Uterus (tissue), 2 donors: ENCODE measurements around the gene CNTNAP1.

Experiments
- CTCF ChIP-seq, 4 experiments: fragments of 200-600 bp in 2 of 4; fragments of 450-650 bp in 2 of 4; sonication (generic) in 2 of 4; IDR thresholded peaks; one replicate each; pipeline ENCODE4 v1.5.1; 2016 to 2019; ENCODE audit warnings: antibody characterized with exemption in 4 of 4, mild to moderate bottlenecking in 2 of 4, moderate library complexity in 1 of 4
- POLR2A ChIP-seq, 2 donors: fragments of 450-650 bp; IDR thresholded peaks; one replicate each; pipeline ENCODE4 v1.6.1; 2016; ENCODE audit warnings: antibody characterized with exemption in 2 of 2, mild to moderate bottlenecking in 1 of 2, moderate library complexity in 1 of 2

- TF ChIP-seq CTCF (IDR thresholded peaks at IDR 0.05) (peak in 1 of 4 experiments; percentile 15), POLR2A (IDR thresholded peaks at IDR 0.05) (peak in 1 of 2 donors; percentile 28)
Observed at GRCh38 chr17:42675965-42676423, 6.3 kb upstream of the CNTNAP1 start.
